Trophoblast cell (in vitro differentiated cells and primary cell): ENCODE results near the gene ZBTB44.

ENCODE experiments used
- DNase-seq, 2 donors: peaks; one replicate each; pipeline ENCODE4 v3.0.0-alpha.2; 2016
- H2AFZ ChIP-seq: 2 replicates; pipeline ENCODE4 v1.6.1; 2013; ENCODE audit warnings: low read length, moderate library complexity, mild to moderate bottlenecking; ENCODE audit not compliant: insufficient read depth, poor library complexity
- H2AK5ac ChIP-seq: 2 replicates; pipeline ENCODE4 v1.6.1; 2013; ENCODE audit warnings: mild to moderate bottlenecking, low read length
- H2BK120ac ChIP-seq: 2 replicates; pipeline ENCODE4 v1.6.1; 2013; ENCODE audit warnings: low read length, mild to moderate bottlenecking, moderate library complexity; ENCODE audit not compliant: insufficient read depth, poor library complexity
- H2BK12ac ChIP-seq: 2 replicates; pipeline ENCODE4 v1.6.1; 2013; ENCODE audit warnings: mild to moderate bottlenecking, low read length, moderate library complexity
- H2BK5ac ChIP-seq: 2 replicates; pipeline ENCODE4 v1.6.1; 2013; ENCODE audit warnings: low read length, low read depth, moderate library complexity, mild to moderate bottlenecking; ENCODE audit not compliant: poor library complexity
- H3K14ac ChIP-seq: 2 replicates; pipeline ENCODE4 v1.6.1; 2013; ENCODE audit warnings: mild to moderate bottlenecking, low read length
- H3K18ac ChIP-seq: 2 replicates; pipeline ENCODE4 v1.6.1; 2013; ENCODE audit warnings: mild to moderate bottlenecking, low read length
- H3K23ac ChIP-seq: 2 replicates; pipeline ENCODE4 v1.6.1; 2013; ENCODE audit warnings: low read length
- H3K27ac ChIP-seq: 2 replicates; pipeline ENCODE4 v1.5.1; 2013; ENCODE audit warnings: low read depth, mild to moderate bottlenecking, inconsistent platforms, low read length, moderate library complexity
- H3K27me3 ChIP-seq: 2 replicates; pipeline ENCODE4 v1.6.1; 2013; ENCODE audit warnings: inconsistent platforms, mild to moderate bottlenecking, low read length, moderate library complexity; ENCODE audit not compliant: insufficient read depth
- H3K36me3 ChIP-seq, 2 experiments: 1 replicate in 1 of 2; 2 replicates in 1 of 2; pipeline ENCODE4 v1.6.1; 2013; ENCODE audit warnings: low read length in 2 of 2, mild to moderate bottlenecking in 2 of 2, moderate library complexity in 1 of 2; ENCODE audit not compliant: insufficient read depth in 2 of 2, control insufficient read depth in 1 of 2
- H3K4ac ChIP-seq: 2 replicates; pipeline ENCODE4 v1.6.1; 2013; ENCODE audit warnings: low read depth, mild to moderate bottlenecking, low read length, moderate library complexity
- H3K4me1 ChIP-seq, 2 experiments: 1 replicate in 1 of 2; 2 replicates in 1 of 2; pipeline ENCODE4 v1.6.1; 2013; ENCODE audit warnings: low read length in 2 of 2, mild to moderate bottlenecking in 2 of 2, moderate library complexity in 1 of 2; ENCODE audit not compliant: insufficient read depth in 2 of 2, control insufficient read depth in 1 of 2
- H3K4me2 ChIP-seq: 2 replicates; pipeline ENCODE4 v1.6.1; 2013; ENCODE audit warnings: inconsistent platforms, mild to moderate bottlenecking, low read length, moderate library complexity
- H3K4me3 ChIP-seq: 2 replicates; pipeline ENCODE4 v1.5.1; 2013; ENCODE audit warnings: mild to moderate bottlenecking, low read depth, low read length, inconsistent platforms
- H3K79me1 ChIP-seq: one replicate; pipeline ENCODE4 v1.6.1; 2013; ENCODE audit warnings: low read length
- H3K79me2 ChIP-seq: 2 replicates; pipeline ENCODE4 v1.6.1; 2013; ENCODE audit warnings: low read length, mild to moderate bottlenecking; ENCODE audit not compliant: control insufficient read depth, insufficient read depth, poor library complexity
- H3K9ac ChIP-seq: 2 replicates; pipeline ENCODE4 v1.6.1; 2013; ENCODE audit warnings: mild to moderate bottlenecking, low read length
- H3K9me3 ChIP-seq: 2 replicates; pipeline ENCODE4 v1.6.1; 2013; ENCODE audit warnings: low read depth, mild to moderate bottlenecking, control low read depth, inconsistent platforms, low read length; ENCODE audit not compliant: insufficient read depth
- H4K12ac ChIP-seq: 2 replicates; pipeline ENCODE4 v1.6.1; 2013; ENCODE audit warnings: low read depth, mild to moderate bottlenecking, low read length, moderate library complexity
- H4K8ac ChIP-seq: 2 replicates; pipeline ENCODE4 v1.6.1; 2013; ENCODE audit warnings: low read depth, mild to moderate bottlenecking, low read length, moderate library complexity
- H4K91ac ChIP-seq: one replicate; pipeline ENCODE4 v1.6.1; 2013; ENCODE audit warnings: low read depth, mild to moderate bottlenecking, low read length, moderate library complexity
- WGBS: extraction: QIAGEN DNeasy Blood & Tissue Kit; methylation state at CpG from one replicate; pipeline ENCODE4 v1.1.7; 2013; ENCODE audit warnings: missing lambda C conversion rate; ENCODE audit not compliant: insufficient read length, insufficient coverage; ENCODE audit errors: extremely low coverage; 5-methylcytosine and 5-hydroxymethylcytosine counted together

ZBTB44 gene

DNA sequence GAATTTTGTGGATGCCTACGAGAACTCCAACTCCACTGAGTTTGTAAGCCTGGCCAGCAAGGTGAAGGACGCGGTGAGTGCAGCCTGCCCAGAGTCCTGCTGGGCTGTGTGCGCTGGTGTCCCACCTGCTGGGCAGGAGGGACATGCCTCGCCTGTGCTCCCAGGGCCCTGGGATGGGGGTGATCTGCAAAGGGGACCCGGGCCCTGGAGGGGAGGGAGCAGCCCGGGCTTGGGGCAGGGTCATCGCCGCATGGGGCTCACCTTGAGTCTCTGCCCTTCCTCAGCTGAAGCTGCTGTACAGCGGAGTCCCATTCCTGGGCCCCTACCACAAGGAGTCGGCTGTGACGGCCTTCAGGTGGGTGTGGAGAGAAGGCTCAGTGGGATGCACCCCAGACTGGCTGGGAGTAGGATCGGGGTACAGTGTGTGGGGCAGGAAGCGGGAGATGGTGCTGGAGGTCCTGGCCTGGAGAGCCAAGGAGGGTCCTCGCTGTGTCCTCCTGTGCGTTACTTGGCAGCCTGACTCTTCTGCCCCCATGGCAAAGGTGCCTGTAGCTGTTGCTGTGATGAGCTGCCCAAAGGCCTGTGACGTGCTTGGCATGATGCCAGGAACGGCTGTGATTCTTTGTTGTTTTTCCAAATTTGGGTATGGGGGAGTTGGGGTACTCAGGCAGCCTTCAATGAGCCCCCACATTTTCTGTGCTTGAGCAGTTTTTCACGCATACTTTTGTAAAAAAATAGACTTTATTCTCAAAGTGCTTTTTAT is 126.0 kb downstream of the ZBTB44 start:
- whole genome bisulfite sequencing: no CpG with 5 or more reads among the region's 19 CpGs

DNA sequence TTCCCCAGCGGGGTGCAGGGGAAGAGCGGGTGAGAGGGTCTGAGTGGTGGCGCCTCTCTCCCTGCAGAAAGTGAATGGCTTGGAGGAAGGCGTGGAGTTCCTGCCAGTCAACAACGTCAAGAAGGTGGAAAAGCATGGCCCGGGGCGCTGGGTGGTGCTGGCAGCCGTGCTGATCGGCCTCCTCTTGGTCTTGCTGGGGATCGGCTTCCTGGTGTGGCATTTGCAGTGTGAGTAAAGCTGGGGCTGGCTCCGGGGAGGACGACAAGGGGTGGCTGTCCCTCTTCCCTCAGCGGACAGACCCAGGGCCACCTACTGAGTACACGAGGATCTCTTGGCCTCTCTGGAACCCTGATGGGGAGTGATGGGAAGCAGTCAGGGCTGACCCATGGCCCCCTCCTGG is 126.7 kb downstream of the ZBTB44 start:
- no peak overlapping the region for H2AFZ ChIP-seq
- H3K18ac ChIP-seq: no peak overlapping the region
- H3K23ac ChIP-seq: no peak overlapping the region
- H3K4me1 ChIP-seq: no peaks in the 10 kb centered on the region
- H3K36me3 ChIP-seq: no peaks in the 10 kb centered on the region
- DNase-seq: no peak
- H4K12ac ChIP-seq: no peak overlapping the region
- no CpG with 5 or more reads among the region's 14 CpGs for WGBS
- no peak overlapping the region for H3K4ac ChIP-seq
- no peaks in the 10 kb centered on the region for H3K79me2 ChIP-seq
- H3K79me1 ChIP-seq: no peaks in the 10 kb centered on the region
- no peaks in the 10 kb centered on the region for H3K9me3 ChIP-seq
- H2BK12ac ChIP-seq: no peak overlapping the region
- no peak overlapping the region for H2BK120ac ChIP-seq
- H2AK5ac ChIP-seq: no peak overlapping the region
- H3K4me3 ChIP-seq: no peak overlapping the region
- H3K27ac ChIP-seq: no peak overlapping the region
- H2BK5ac ChIP-seq: no peak overlapping the region
- no peak overlapping the region for H4K8ac ChIP-seq
- H3K27me3 ChIP-seq: no peaks in the 10 kb centered on the region
- H3K4me2 ChIP-seq: no peak overlapping the region
- H4K91ac ChIP-seq: no peak overlapping the region
- H3K14ac ChIP-seq: no peak overlapping the region
- no peak overlapping the region for H3K9ac ChIP-seq

More for the DNA sequence above, 126.0 kb downstream of the ZBTB44 start:
- H2BK5ac ChIP-seq: no peak overlapping the region
- no peak overlapping the region for H2BK120ac ChIP-seq
- H3K4me3 ChIP-seq: no peak overlapping the region
- no peaks in the 10 kb centered on the region for H3K79me1 ChIP-seq
- no peaks in the 10 kb centered on the region for H3K79me2 ChIP-seq
- no peak overlapping the region for H3K4me2 ChIP-seq
- no peak overlapping the region for H3K18ac ChIP-seq
- H3K14ac ChIP-seq: no peak overlapping the region
- no peak overlapping the region for H4K8ac ChIP-seq
- H2AK5ac ChIP-seq: no peak overlapping the region
- H3K27ac ChIP-seq: no peak overlapping the region
- H3K27me3 ChIP-seq: no peaks in the 10 kb centered on the region
- no peak overlapping the region for H3K9ac ChIP-seq
- no peak overlapping the region for H2BK12ac ChIP-seq
- no peak overlapping the region for H2AFZ ChIP-seq
- no peak for DNase-seq
- H4K91ac ChIP-seq: no peak overlapping the region
- H3K4ac ChIP-seq: no peak overlapping the region
- no peak overlapping the region for H4K12ac ChIP-seq
- H3K4me1 ChIP-seq: no peaks in the 10 kb centered on the region
- H3K9me3 ChIP-seq: no peaks in the 10 kb centered on the region
- no peaks in the 10 kb centered on the region for H3K36me3 ChIP-seq
- peak overlapping the region; percentile 52 for H3K23ac ChIP-seq

DNA sequence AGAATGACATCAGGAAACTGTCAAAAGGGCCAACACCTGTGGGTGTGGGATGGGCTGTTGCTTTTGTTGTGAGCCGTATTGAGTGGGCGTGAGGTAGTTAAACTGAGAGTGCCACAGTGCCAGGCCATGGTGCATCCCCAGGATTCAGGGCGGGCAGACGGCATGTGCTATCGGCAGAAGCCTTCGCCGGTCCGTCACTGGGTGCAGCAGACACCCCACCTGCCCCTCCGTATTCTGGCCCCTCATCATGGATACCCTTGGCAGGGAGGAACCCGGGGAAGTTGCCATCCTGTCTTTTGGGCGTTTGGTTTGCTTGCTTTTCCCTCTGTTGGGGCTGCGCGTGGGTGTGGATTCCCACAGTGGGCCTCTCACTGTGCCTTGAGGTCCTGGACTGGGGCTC is 127.6 kb downstream of the ZBTB44 start:
- Histone ChIP-seq H3K9ac (no peak overlapping the region), H2AFZ (no peak overlapping the region), H3K79me1 (no peaks in the 10 kb centered on the region), H3K4me1 (no peaks in the 10 kb centered on the region), H3K4ac (no peak overlapping the region), H2BK12ac (no peak overlapping the region), H3K79me2 (no peaks in the 10 kb centered on the region), H2BK120ac (no peak overlapping the region), H3K18ac (no peak overlapping the region), H3K14ac (no peak overlapping the region), H3K36me3 (no peaks in the 10 kb centered on the region), H3K27me3 (no peaks in the 10 kb centered on the region), H3K9me3 (no peaks in the 10 kb centered on the region), H2AK5ac (no peak overlapping the region), H3K4me2 (no peak overlapping the region), H4K12ac (no peak overlapping the region), H2BK5ac (no peak overlapping the region), H3K4me3 (peak overlapping the region; percentile 40), H3K23ac (no peak overlapping the region), H4K91ac (no peak overlapping the region), H3K27ac (no peak overlapping the region), H4K8ac (no peak overlapping the region)
- no CpG with 5 or more reads among the region's 13 CpGs for WGBS
- no peak for DNase-seq

DNA sequence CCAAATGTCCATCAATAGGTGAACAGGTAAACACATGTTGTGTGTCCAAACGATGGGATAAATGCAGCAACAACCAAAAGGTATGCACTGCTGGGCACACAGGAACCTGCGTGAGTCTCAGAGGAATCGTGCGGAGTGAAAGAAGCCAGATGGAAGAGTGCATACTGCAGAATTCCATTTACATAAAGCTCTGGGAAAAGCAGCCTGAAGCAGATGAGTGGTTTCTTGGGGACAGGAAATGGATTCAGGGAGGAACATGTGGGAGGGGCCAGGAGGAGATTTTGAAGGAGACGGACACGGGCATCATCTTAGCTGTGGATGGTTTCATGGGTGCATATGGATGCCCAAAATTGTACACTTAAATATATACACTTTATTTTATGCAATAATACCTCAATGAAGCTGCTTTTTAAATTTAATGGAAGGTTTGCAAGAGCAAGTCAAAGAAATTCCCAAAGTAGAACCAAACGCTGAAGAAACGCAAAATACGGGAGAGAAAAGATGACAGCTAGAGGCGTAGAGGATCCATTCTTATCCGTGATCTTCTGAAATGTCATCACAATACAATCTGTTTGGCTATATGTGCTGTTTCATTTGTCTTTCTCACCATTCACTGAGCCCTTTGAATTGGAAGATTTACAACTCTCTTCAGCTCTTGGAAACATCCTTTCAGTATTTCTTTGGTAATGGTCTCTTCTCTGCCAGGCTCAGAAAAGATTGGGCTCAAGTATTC is 130.7 kb downstream of the ZBTB44 start:
- H4K12ac ChIP-seq: no peak overlapping the region

More for the DNA sequence above, 130.7 kb downstream of the ZBTB44 start:
- Histone ChIP-seq H2AK5ac (no peak overlapping the region), H3K18ac (no peak overlapping the region), H3K4ac (no peak overlapping the region), H3K27me3 (no peaks in the 10 kb centered on the region), H4K91ac (no peak overlapping the region), H3K4me2 (no peak overlapping the region), H3K79me1 (no peaks in the 10 kb centered on the region), H2AFZ (no peak overlapping the region), H3K9me3 (no peaks in the 10 kb centered on the region), H2BK12ac (no peak overlapping the region), H3K4me1 (no peaks in the 10 kb centered on the region), H3K79me2 (no peaks in the 10 kb centered on the region), H3K14ac (no peak overlapping the region), H3K36me3 (no peaks in the 10 kb centered on the region), H2BK120ac (no peak overlapping the region), H3K23ac (no peak overlapping the region), H3K27ac (no peak overlapping the region), H3K9ac (no peak overlapping the region), H4K8ac (no peak overlapping the region), H2BK5ac (no peak overlapping the region), H3K4me3 (no peak overlapping the region)
- DNase-seq: no peak
- no CpG with 5 or more reads among the region's 11 CpGs for WGBS
